ENCODE results near the gene MRPS30. TPM values are rescaled to one million over a fixed set of nuclear protein-coding genes. Genes with fewer than 3 reads are reported as not detected.
"Not testable (repeated sequence)": the region's sequence is repeated elsewhere in the genome, so short reads cannot be mapped to it uniquely, and the experiment has no call there.

The MRPS30 gene
- total RNA-seq, 6 experiments from 2014 or later, result 23.5 to 71.2 (median 28.8) TPM

DNA sequence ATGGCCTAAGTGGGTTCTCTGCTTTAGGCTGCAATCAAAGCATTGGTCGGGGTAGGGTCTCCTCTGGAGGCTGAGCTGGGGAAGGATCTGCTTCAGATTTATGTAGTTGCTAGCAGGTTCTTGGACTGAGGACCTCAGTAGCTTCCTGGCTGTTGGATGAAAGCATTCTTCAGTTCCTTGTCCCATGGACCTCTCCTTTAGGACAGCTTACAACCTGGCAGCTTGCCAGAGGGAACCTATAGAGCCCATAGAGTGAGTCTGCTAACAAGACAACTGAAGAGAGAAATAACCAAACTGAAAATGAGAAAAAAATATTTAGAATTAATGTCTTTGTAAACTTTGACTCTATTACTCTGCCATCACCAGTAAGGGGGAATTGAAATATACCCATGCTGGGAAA lies 12.4 kb downstream of the MRPS30 start:
- intact Hi-C loops (cut with DNase I), result no loop called here
- WGBS (ENCODE audit: insufficient coverage, low coverage, low lambda C conversion rate, missing lambda C conversion rate), result no CpG with 5 or more reads among the region's 1 CpG
- TF ChIP-seq, protein P1, sequence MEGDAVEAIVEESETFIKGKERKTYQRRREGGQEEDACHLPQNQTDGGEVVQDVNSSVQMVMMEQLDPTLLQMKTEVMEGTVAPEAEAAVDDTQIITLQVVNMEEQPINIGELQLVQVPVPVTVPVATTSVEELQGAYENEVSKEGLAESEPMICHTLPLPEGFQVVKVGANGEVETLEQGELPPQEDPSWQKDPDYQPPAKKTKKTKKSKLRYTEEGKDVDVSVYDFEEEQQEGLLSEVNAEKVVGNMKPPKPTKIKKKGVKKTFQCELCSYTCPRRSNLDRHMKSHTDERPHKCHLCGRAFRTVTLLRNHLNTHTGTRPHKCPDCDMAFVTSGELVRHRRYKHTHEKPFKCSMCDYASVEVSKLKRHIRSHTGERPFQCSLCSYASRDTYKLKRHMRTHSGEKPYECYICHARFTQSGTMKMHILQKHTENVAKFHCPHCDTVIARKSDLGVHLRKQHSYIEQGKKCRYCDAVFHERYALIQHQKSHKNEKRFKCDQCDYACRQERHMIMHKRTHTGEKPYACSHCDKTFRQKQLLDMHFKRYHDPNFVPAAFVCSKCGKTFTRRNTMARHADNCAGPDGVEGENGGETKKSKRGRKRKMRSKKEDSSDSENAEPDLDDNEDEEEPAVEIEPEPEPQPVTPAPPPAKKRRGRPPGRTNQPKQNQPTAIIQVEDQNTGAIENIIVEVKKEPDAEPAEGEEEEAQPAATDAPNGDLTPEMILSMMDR (IDR thresholded peaks at IDR 0.05), result no peak
- no peak for TF ChIP-seq POLR2A (IDR thresholded peaks at IDR 0.05)

GRCh38 chr5:44824662-44825061 lies 15.9 kb downstream of the MRPS30 start:
- DNase-seq; H3K27ac ChIP-seq; intact Hi-C loops (cut with DNase I); H3K4me1 ChIP-seq; H3K9me3 ChIP-seq; H3K27me3 ChIP-seq; H3K4me3 ChIP-seq; ATAC-seq: not testable (repeated sequence)
- 81% methylated on average over 2 of the region's 3 CpGs for WGBS (ENCODE audit: insufficient coverage, low coverage, low lambda C conversion rate, missing lambda C conversion rate)
- H3K36me3 ChIP-seq, result peaks cover 0 to 11% (median 0%) of the 10 kb centered on the region in 4 donors

More for the DNA sequence above, 12.4 kb downstream of the MRPS30 start:
- H3K4me1 ChIP-seq, result no peaks in the 10 kb centered on the region
- H3K36me3 ChIP-seq, result peaks cover 0 to 33% (median 3%) of the 10 kb centered on the region in 4 donors
- no peak overlapping the region for H3K4me3 ChIP-seq
- no peaks in the 10 kb centered on the region for H3K27me3 ChIP-seq
- DNase-seq, result no peak
- no peaks in the 10 kb centered on the region for H3K9me3 ChIP-seq
- H3K27ac ChIP-seq, result no peak overlapping the region
- no peak for ATAC-seq

- TF ChIP-seq POLR2A (IDR thresholded peaks at IDR 0.05), result no peak
- TF ChIP-seq, protein P1 (IDR thresholded peaks at IDR 0.05), result no peak
- H3K36me3 ChIP-seq, result no peaks in the 10 kb centered on the region
- no peaks in the 10 kb centered on the region for H3K4me1 ChIP-seq
- H3K4me3 ChIP-seq, result no peak overlapping the region
- ATAC-seq (no peak), DNase-seq (no peak)
- H3K27ac ChIP-seq, result no peak overlapping the region
- no peaks in the 10 kb centered on the region for H3K27me3 ChIP-seq
- intact Hi-C loops (cut with DNase I), result no loop called here
- WGBS (ENCODE audit: insufficient coverage, low coverage, low lambda C conversion rate, missing lambda C conversion rate), result 95% methylated on average over 3 of the region's 3 CpGs
- H3K9me3 ChIP-seq, result no peaks in the 10 kb centered on the region
These were observed 18.9 kb downstream of the MRPS30 start for GRCh38 chr5:44827681-44828080.

DNA sequence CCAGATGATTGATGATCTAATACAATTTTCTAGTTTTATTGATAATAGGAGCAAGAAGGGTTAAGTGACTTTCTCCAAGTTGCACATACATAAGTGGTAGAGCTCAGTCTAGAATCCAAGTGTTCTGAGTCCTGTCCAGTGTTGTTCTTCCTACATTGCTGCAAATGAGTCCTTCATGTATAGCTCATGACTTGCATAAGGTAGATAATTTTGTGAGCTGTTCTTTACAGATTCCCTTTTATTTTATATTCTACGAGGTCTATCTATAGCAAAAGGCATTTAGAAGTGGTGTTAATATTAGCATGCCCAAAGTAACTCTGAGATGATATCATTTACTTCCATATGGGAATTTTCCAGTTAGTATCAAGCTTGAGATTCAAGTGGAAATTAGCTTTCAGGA lies 20.0 kb downstream of the MRPS30 start:
- TF ChIP-seq, protein P1 (IDR thresholded peaks at IDR 0.05), result no peak
- no peak for TF ChIP-seq POLR2A (IDR thresholded peaks at IDR 0.05)
- WGBS (ENCODE audit: insufficient coverage, low coverage, low lambda C conversion rate, missing lambda C conversion rate), result 100% methylated on average over 1 of the region's 1 CpG
- Histone ChIP-seq H3K36me3 (no peaks in the 10 kb centered on the region), H3K4me1 (no peaks in the 10 kb centered on the region), H3K4me3 (no peak overlapping the region), H3K27me3 (no peaks in the 10 kb centered on the region), H3K27ac (no peak overlapping the region), H3K9me3 (no peaks in the 10 kb centered on the region)
- ATAC-seq, result no peak
- intact Hi-C loops (cut with DNase I), result no loop called here
- no peak for DNase-seq

DNA sequence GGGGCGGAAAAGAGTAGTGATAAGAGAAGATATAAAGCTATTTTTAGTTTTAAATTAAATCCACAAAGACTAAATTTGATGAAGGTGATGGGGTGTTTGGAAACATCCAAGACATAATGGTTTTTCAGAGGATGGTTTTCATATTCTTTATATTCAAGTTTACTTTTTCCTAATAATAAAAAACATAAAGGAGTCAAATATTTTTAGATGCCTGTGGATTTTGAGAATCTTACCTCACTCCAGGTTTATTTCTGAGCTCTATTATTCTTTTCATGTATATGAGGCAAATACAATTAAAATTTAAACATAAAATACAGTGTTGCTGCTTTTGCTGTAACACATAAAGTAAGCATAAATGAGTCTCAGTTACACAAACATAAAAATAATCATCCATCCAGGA lies 22.2 kb downstream of the MRPS30 start:
- Histone ChIP-seq H3K27me3 (no peaks in the 10 kb centered on the region), H3K36me3 (no peaks in the 10 kb centered on the region), H3K9me3 (no peaks in the 10 kb centered on the region), H3K4me1 (no peaks in the 10 kb centered on the region), H3K27ac (no peak overlapping the region), H3K4me3 (no peak overlapping the region)
- intact Hi-C loops (cut with DNase I), result no loop called here
- 90% methylated on average over 1 of the region's 1 CpG for WGBS (ENCODE audit: insufficient coverage, low coverage, low lambda C conversion rate, missing lambda C conversion rate)
- TF ChIP-seq, protein P1 (IDR thresholded peaks at IDR 0.05), result no peak
- TF ChIP-seq POLR2A (IDR thresholded peaks at IDR 0.05), result no peak
- DNase-seq, result no peak
- ATAC-seq, result no peak
